NCI-H2227 treated with DMSO at 0.1 percent for 48 hours (cell line): ENCODE data around the gene FLRT1.
A peak's percentile ranks its signal among the peaks of the same experiment; 100 is the strongest.
"Not testable (repeated sequence)": the region's sequence is repeated elsewhere in the genome, so short reads cannot be mapped to it uniquely, and the experiment has no call there.

Experiments
- DNase-seq: peaks from one replicate; lab custom pipeline; 2025; lab: John Stamatoyannopoulos, UW

FLRT1 gene

GRCh38 chr11:64025205-64025604 lies 10.5 kb upstream of the FLRT1 start:
- no peak for DNase-seq

GRCh38 chr11:64026575-64027205 lies 9.0 kb upstream of the FLRT1 start:
- DNase-seq = no peak

- DNase-seq = no peak
Observed at GRCh38 chr11:64027651-64028397, 7.9 kb upstream of the FLRT1 start.

DNA sequence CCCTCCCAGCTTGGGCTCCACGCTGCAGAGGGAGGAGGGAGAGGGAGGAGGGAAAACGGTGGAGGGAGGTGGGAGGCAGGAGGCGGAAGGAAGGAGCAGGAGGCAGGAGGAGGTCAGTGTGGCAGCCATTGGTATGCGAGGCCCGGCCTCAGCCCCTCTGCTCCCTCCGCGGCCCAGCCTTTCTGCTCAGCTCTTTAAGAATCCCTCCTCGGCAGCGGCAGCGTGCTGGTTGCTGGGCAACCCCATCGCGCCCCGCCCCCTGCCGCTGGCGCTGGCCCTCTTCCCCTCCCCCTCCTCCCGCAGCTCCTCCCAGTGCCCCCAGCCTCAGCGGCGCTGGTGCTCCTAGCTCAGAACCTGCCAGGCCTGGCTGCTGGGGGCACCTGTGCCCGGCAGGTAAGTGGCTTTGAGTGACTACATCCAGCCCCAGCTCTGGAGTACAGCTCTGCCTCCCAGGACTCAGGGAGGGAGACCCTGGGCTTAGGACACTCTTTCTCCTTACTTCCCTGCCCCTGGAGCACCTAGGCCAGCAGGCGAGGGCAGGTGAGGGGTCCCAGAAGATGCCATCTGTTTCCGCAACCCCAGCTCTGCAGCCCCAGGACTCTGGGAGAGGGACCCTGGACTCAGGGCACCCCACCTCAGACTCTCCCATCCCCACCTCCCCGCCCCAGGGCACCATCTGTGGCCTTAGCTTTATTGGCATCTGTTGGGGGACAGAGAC lies 7.2 kb upstream of the FLRT1 start:
- peak; percentile 79 for DNase-seq

GRCh38 chr11:64029773-64030172 lies 6.0 kb upstream of the FLRT1 start:
- DNase-seq = no peak

GRCh38 chr11:64031001-64031400 lies 4.7 kb upstream of the FLRT1 start:
- no peak for DNase-seq

GRCh38 chr11:64032050-64032449 lies 3.7 kb upstream of the FLRT1 start:
- no peak for DNase-seq

DNA sequence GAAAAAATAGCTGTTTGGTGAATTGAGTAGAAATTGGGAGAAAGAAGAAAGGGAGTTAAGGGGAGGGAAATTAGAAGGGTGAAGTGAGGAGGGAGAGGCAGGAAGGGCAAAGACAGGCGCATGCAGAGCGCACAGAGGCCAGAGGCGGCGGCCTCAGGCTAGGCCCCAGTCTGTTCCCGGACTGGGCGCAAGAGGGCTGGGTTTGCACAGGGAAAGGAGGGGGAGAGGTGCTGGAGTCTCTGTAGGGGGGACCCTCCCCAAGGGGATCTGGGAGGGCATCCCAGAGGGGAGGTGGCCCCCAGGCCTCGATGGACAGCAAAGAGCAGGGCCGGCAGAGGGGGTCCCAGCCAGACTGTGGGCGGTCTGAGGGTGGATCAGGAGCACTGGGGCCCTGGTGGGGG lies 1.3 kb upstream of the FLRT1 start:
- no peak for DNase-seq

DNA sequence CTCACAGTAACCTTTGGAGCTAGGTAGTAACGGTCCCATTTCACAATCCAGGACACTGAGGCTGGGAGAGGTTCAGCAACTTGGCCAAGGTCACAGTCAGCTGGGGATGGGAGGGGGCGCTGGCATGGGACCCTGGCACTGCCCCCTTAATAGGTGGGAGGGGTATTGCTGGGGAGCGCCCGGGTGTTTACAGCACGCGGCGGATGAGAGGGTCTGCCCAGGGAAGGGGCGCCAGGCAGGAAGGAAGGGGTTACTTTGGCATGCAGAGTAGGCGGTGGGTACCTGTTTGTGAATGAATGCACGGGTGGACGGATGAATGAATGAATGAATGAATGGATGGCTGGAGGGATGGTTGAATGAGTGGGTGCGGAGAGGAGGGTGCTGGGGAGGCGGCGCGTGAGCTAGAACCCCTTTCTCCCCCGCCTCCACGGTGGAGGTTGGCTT lies 628 bp upstream of the FLRT1 start:
- no peak for DNase-seq

DNA sequence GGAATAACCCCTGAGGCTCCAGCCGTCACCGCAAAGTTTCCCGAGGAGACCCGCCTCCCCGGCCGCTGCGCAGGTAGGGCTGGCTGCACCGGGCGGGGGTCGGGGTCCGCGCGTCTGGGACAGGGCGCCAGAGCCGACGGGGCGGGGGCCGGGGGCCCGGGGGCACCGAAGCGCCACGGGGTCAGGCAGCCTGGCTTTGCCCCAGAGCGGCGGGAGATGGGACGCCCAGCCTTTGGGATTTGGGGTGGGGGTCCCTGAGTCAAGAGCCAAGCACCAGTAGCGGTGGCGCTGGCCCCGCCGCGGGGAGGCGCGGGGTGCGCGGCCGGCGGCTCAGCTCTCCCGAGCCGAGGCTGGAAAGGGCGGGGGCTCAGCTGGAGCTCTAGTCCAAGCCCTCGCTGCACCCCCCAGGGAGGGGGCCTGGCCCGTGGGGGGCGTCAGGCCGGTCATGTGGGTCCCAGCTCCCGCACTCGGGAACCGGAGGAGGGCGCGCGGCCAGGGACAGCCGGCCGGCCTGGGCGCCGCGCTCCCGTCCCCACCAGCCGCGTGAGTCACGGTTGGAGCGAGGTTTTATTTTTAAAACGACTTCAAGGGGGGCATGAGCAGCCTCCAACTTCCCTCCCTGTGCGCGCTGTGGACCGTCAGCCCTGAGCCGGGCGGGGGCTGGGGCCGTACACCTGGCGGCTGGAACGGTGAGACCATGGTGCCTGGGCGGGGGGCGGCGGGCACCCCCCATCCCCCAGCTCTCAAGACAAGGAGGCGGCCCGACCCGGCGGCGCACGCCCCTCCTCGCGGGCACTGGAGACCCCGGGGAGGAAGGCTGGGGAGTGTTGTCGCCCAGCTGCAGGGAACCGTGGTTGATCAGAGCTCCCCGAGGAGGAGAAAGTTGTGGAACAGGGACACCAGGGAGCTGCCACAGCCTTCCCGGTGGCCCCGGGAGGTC lies 626 bp downstream of the FLRT1 start:
- DNase-seq = peak; percentile 40

GRCh38 chr11:64037027-64037634 lies 1.4 kb downstream of the FLRT1 start:
- no peak for DNase-seq

DNA sequence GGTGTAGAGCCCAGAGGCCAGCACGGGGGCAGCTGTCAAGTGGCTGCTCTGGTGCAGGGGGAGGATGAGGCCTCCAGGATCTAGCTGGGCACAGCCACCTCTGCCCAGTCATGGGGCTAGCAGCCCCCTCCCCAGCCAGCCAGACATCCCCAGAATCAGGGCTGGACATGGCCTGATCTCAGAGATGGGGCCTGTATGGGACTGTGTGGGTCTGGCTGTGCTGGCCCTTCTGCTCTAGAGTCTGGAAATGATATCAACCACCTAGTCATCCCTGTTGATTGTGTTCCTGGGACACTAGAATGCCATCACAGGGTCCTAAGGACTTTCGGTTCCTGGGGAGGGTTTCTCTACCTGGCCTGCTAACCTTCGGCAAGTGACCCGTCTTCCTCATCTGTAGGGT lies 2.8 kb downstream of the FLRT1 start:
- no peak for DNase-seq

- no peak for DNase-seq
Observed at GRCh38 chr11:64039012-64039665, 3.4 kb downstream of the FLRT1 start.

DNA sequence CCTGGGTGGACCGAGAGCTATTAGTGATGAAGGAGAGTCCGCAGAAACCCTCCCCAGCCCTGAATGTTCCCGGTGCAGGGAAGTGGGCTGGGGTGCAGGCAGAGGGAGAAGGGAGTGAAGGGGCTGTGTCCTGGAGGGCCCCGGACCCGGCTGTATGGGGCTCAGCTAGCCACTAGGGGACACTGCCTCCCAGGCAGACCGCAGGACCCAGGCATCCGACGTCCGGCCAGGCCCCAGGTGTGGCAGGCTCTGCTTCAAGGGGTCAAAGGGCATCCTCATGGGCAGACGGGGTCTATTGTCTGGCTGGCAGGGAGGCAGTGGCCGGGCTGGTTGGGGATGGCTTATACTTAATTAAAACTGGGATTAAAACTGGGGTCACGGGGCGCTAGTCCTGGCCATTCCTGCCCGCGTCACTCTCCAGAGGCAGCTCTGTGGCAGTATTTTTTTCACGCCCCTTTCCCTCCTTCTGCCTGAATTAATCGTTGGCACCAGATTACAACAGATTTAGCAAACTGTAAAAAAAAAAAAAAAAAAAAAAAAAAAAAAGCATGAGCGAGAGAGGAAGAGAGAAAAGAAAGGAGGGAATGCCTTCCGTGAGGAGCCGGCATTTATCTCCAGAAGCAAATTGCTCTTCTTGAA lies 5.1 kb downstream of the FLRT1 start:
- peak; percentile 52 for DNase-seq

GRCh38 chr11:64041846-64042245 lies 6.1 kb downstream of the FLRT1 start:
- no peak for DNase-seq

- DNase-seq = no peak
Observed at GRCh38 chr11:64042301-64042700, 6.6 kb downstream of the FLRT1 start.

GRCh38 chr11:64043545-64043944 lies 7.8 kb downstream of the FLRT1 start:
- no peak for DNase-seq

DNA sequence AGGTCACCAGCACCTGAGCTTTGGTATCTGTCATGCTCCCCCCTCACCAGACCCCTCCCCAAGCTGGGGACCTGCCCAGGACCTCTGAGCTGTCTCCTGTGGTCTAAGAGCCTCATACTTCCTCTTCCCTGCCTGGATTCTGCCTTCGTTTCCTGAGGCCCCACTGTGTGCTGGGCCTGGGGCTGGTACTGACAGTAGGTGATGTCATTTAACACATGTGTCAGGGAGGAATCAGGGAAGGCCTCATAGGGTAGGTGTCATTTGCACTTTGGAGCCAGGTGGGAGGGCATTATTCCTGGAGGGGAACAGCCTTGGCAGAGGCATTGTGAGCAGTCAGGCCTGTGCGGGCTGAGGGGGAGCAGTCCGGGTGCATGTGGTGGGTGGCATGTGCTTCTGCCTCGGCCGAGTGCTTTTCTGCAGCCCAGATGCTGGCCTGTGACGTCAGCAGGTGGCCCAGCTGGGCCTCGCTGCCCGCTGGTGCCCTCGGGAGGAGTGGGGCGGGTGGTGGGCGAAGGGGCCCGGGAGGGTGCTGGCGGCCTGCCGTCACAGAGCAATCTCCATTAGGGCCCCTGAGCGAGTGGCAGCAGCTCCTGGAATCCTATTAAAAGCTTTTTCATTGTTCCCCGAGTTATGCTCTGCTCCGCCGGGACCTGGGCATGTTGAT lies 9.1 kb downstream of the FLRT1 start:
- peak; percentile 54 for DNase-seq

- DNase-seq = no peak
Observed at GRCh38 chr11:64045700-64046099, 10.0 kb downstream of the FLRT1 start.

- DNase-seq = not testable (repeated sequence)
Observed at GRCh38 chr11:64047373-64047772, 11.6 kb downstream of the FLRT1 start.
